H1 (cell line): ENCODE data around the gene FOXC1. TPM values are rescaled to one million over a fixed set of nuclear protein-coding genes. Genes with fewer than 3 reads are reported as not detected.

Experiments
- CTCF ChIA-PET: fragments of 300-600 bp; sonication (Branson Sonifier 250); formaldehyde crosslinking; loops from one replicate; lab custom pipeline; 2021; ENCODE audit not compliant: partially characterized antibody; lab: Charles Lee
- POLR2A ChIA-PET: fragments of 300-600 bp; sonication (Branson Sonifier 250); formaldehyde crosslinking; loops from one replicate; lab custom pipeline; 2021; ENCODE audit warnings: inconsistent platforms; ENCODE audit not compliant: partially characterized antibody; lab: Charles Lee
- DNase-seq, 2 experiments: peaks; one replicate each; pipeline versions ENCODE4 v3.0.0 to v3.0.0-alpha.2; 2010 to 2022; ENCODE audit warnings: low spot score in 2 of 2, low read depth in 1 of 2, mixed read lengths in 1 of 2
- FAIRE-seq: peaks from 2 replicates; lab custom pipeline; 2011; peaks lifted over from hg19 to GRCh38; lab: Jason Lieb, UNC
- H2AFZ ChIP-seq: 2 replicates; pipeline ENCODE4 v1.8.1; 2012; ENCODE audit warnings: low read length, inconsistent platforms
- H2AK5ac ChIP-seq: 2 replicates; pipeline ENCODE4 v1.6.1; 2013; ENCODE audit warnings: low read depth, low read length
- H2BK120ac ChIP-seq: replicated peaks from 2 replicates; pipeline ENCODE3; 2013; ENCODE audit warnings: low read depth, low read length, inconsistent platforms
- H2BK12ac ChIP-seq: 2 replicates; pipeline ENCODE4 v1.6.1; 2013; ENCODE audit warnings: low read depth, low read length
- H2BK15ac ChIP-seq: 2 replicates; pipeline ENCODE4 v1.6.1; 2013; ENCODE audit warnings: low read length
- H2BK20ac ChIP-seq: 2 replicates; pipeline ENCODE4 v1.6.1; 2013; ENCODE audit warnings: low read length
- H2BK5ac ChIP-seq: 2 replicates; pipeline ENCODE4 v1.6.1; 2013; ENCODE audit warnings: low read depth, low read length
- H3K14ac ChIP-seq: 2 replicates; pipeline ENCODE4 v1.6.1; 2013; ENCODE audit warnings: inconsistent platforms; ENCODE audit not compliant: insufficient read length
- H3K18ac ChIP-seq: 2 replicates; pipeline ENCODE4 v1.6.1; 2013; ENCODE audit warnings: low read length; ENCODE audit errors: extremely low read depth
- H3K23ac ChIP-seq: 2 replicates; pipeline ENCODE4 v1.6.1; 2013; ENCODE audit warnings: inconsistent platforms; ENCODE audit not compliant: insufficient read length
- H3K23me2 ChIP-seq: 2 replicates; pipeline ENCODE4 v1.6.1; 2013; ENCODE audit warnings: low read depth, low read length
- H3K27ac ChIP-seq: 2 replicates; pipeline ENCODE4 v1.6.1; 2011; ENCODE audit warnings: low read depth, low read length, inconsistent platforms
- H3K27me3 ChIP-seq, 4 experiments: replicated peaks in 1 of 4; 1 replicate in 1 of 4; 2 replicates in 3 of 4; pipeline versions ENCODE4 v1.6.1 to v1.8.1; 2011 to 2013; ENCODE audit warnings: low read length in 3 of 4, mild to moderate bottlenecking in 3 of 4, inconsistent platforms in 2 of 4, mixed read lengths in 2 of 4, moderate library complexity in 1 of 4; ENCODE audit not compliant: control insufficient read depth in 3 of 4, insufficient read depth in 3 of 4; ENCODE audit errors: extremely low read depth in 1 of 4
- H3K36me3 ChIP-seq, 4 experiments: 2 replicates each; pipeline versions ENCODE4 v1.6.1 to v1.8.1; 2011 to 2013; ENCODE audit warnings: mild to moderate bottlenecking in 4 of 4, low read length in 3 of 4, moderate library complexity in 2 of 4, control low read depth in 1 of 4, inconsistent platforms in 1 of 4; ENCODE audit not compliant: insufficient read depth in 4 of 4, control insufficient read depth in 2 of 4
- H3K4ac ChIP-seq: replicated peaks from 2 replicates; pipeline ENCODE3; 2013; ENCODE audit warnings: low read length, low read depth, mixed read lengths, inconsistent platforms; ENCODE audit not compliant: insufficient read length
- H3K4me1 ChIP-seq, 4 experiments: replicated peaks in 1 of 4; 1 replicate in 1 of 4; 2 replicates in 3 of 4; pipeline versions ENCODE4 v1.6.1 to v1.8.1; 2011 to 2013; ENCODE audit warnings: low read length in 3 of 4, inconsistent platforms in 2 of 4, mixed read lengths in 1 of 4; ENCODE audit not compliant: insufficient read depth in 4 of 4, control insufficient read depth in 3 of 4
- H3K4me2 ChIP-seq, 2 experiments: 2 replicates each; pipeline versions ENCODE4 v1.6.1 to v1.8.1; 2011 to 2013; ENCODE audit warnings: low read depth in 2 of 2, low read length in 2 of 2, control low read depth in 1 of 2, inconsistent platforms in 1 of 2, mild to moderate bottlenecking in 1 of 2; ENCODE audit not compliant: insufficient read depth in 1 of 2
- H3K4me3 ChIP-seq, 4 experiments: fragments of 200-600, 300-600 bp in 1 of 4; sonication (generic), shearing (Covaris generic), sonication (Bioruptor Twin) in 1 of 4; 2 replicates each; pipeline versions ENCODE4 v1.5.1 to v1.8.1; 2011 to 2016; ENCODE audit warnings: low read length in 4 of 4, low read depth in 3 of 4, control low read depth in 2 of 4, inconsistent platforms in 2 of 4, mild to moderate bottlenecking in 2 of 4, mixed read lengths in 1 of 4, moderate library complexity in 1 of 4; ENCODE audit not compliant: insufficient read depth in 2 of 4; ENCODE audit errors: extremely low read depth in 1 of 4
- H3K56ac ChIP-seq: replicated peaks from 2 replicates; pipeline ENCODE3; 2013; ENCODE audit warnings: low read depth, mild to moderate bottlenecking, mixed read lengths, low read length, inconsistent platforms; ENCODE audit not compliant: insufficient read length
- H3K79me1 ChIP-seq: 2 replicates; pipeline ENCODE4 v1.6.1; 2013; ENCODE audit warnings: low read depth, low read length, control low read depth
- H3K79me2 ChIP-seq, 2 experiments: 2 replicates each; pipeline versions ENCODE4 v1.6.1 to v1.8.1; 2012 to 2013; ENCODE audit warnings: low read length in 2 of 2, mild to moderate bottlenecking in 2 of 2, inconsistent platforms in 1 of 2; ENCODE audit not compliant: insufficient read depth in 2 of 2, control insufficient read depth in 1 of 2
- H3K9ac ChIP-seq, 4 experiments: replicated peaks in 1 of 4; 1 replicate in 1 of 4; 2 replicates in 3 of 4; pipeline versions ENCODE4 v1.6.1 to v1.8.1; 2011 to 2013; ENCODE audit warnings: low read depth in 3 of 4, low read length in 3 of 4, control low read depth in 2 of 4, mild to moderate bottlenecking in 2 of 4, moderate library complexity in 2 of 4, inconsistent platforms in 1 of 4; ENCODE audit errors: extremely low read depth in 1 of 4
- H3K9me3 ChIP-seq, 2 experiments: 2 replicates each; pipeline versions ENCODE4 v1.6.1 to v1.8.1; 2012 to 2013; ENCODE audit warnings: mild to moderate bottlenecking in 2 of 2, moderate library complexity in 2 of 2, control low read depth in 1 of 2, inconsistent platforms in 1 of 2, low read depth in 1 of 2, low read length in 1 of 2, mixed read lengths in 1 of 2; ENCODE audit not compliant: insufficient read depth in 2 of 2
- H4K20me1 ChIP-seq, 2 experiments: replicated peaks in 1 of 2; 2 replicates each; pipeline versions ENCODE3 to v1.8.1; 2011 to 2013; ENCODE audit warnings: inconsistent platforms in 2 of 2, low read length in 2 of 2, mild to moderate bottlenecking in 1 of 2; ENCODE audit not compliant: insufficient read depth in 2 of 2, control insufficient read depth in 1 of 2
- H4K5ac ChIP-seq: 2 replicates; pipeline ENCODE4 v1.6.1; 2013; ENCODE audit warnings: low read length, low read depth, mixed read lengths, inconsistent platforms; ENCODE audit not compliant: insufficient read length
- H4K8ac ChIP-seq: 2 replicates; pipeline ENCODE4 v1.8.0; 2013; ENCODE audit warnings: mild to moderate bottlenecking, moderate library complexity, low read length, inconsistent platforms; ENCODE audit not compliant: insufficient read depth; ENCODE audit errors: extremely low read depth
- H4K91ac ChIP-seq: replicated peaks from 2 replicates; pipeline ENCODE3; 2013; ENCODE audit warnings: low read length, mixed read lengths, inconsistent platforms; ENCODE audit not compliant: insufficient read length
- RNF2 ChIP-seq: fragments of 200-900, 300-1000 bp; sonication (generic); IDR thresholded peaks from 2 replicates; pipeline ENCODE4 v1.7.1; 2016; ENCODE audit warnings: borderline replicate concordance, low read depth, mild to moderate bottlenecking, antibody characterized with exemption, low read length; ENCODE audit not compliant: poor library complexity, severe bottlenecking; ENCODE audit errors: missing control alignments
- SAP30 ChIP-seq: fragments of 300-600 bp; sonication (generic); IDR thresholded peaks from 2 replicates; pipeline ENCODE4 v1.7.1; 2012; ENCODE audit warnings: low read length, moderate library complexity, mild to moderate bottlenecking, inconsistent platforms; ENCODE audit not compliant: insufficient read depth, insufficient replicate concordance
- SUZ12 ChIP-seq: fragments of 200-600 bp; sonication (generic); IDR thresholded peaks from 2 replicates; pipeline ENCODE4 v1.6.1; 2012; ENCODE audit warnings: mild to moderate bottlenecking, inconsistent platforms, low read length, moderate library complexity, mixed read lengths
- WGBS, 2 experiments: shearing (Covaris generic) in 1 of 2; methylation state at CpG; one replicate each; pipeline versions ENCODE4 v1.1.6 to v1.1.7; 2013 to 2015; ENCODE audit warnings: low lambda C conversion rate in 2 of 2, mixed read lengths in 2 of 2, inconsistent platforms in 1 of 2, low coverage in 1 of 2, missing lambda C conversion rate in 1 of 2; ENCODE audit not compliant: insufficient replicate concordance in 2 of 2, insufficient coverage in 1 of 2, insufficient read length in 1 of 2; ENCODE audit errors: extremely low coverage in 1 of 2, missing lambda C conversion rate in 1 of 2; 5-methylcytosine and 5-hydroxymethylcytosine counted together
- polyA plus RNA-seq, 7 experiments: library from polyadenylated mRNA; depleted of rRNA in 3 of 7; stranded (reverse) in 5 of 7; unstranded in 2 of 7; fragments of >200 nt in 5 of 7; fragments of 200-250 nt in 2 of 7; gene quantifications; 1 replicate in 5 of 7; 2 replicates in 1 of 7; 4 replicates in 1 of 7; pipeline versions ENCODE4 v1.2.1 to v1.2.3, GENCODE V29; 2011 to 2013; ENCODE audit warnings: missing spikeins in 2 of 7, mixed read lengths in 2 of 7
- total RNA-seq: library from RNA; stranded (reverse); fragmentation: NEBNext Ultra II Directional; extraction: Animal tissue kit (Norgen Biotek cat#: 25700); gene quantifications from 2 replicates; pipeline ENCODE4 v1.2.1, GENCODE V29; 2021

FOXC1 gene
- total and polyA plus RNA-seq, 2 of the 8 experiments (the other 6 are each of a cell fraction or from before 2014, with no cell fraction given): 0.22 TPM; not detected in 1

GRCh38 chr6:1618311-1619097 lies 8.8 kb downstream of the FOXC1 start:
- Histone ChIP-seq H2AK5ac (no peak overlapping the region), H3K9ac (no peak overlapping the region; a peak in 1 of 7 replicates), H2BK120ac (no peak overlapping the region), H3K23ac (no peak overlapping the region), H3K79me1 (no peaks in the 10 kb centered on the region), H2BK15ac (no peak overlapping the region), H3K4me3 (peak overlapping the region in 1 of 4 experiments; percentile 57; a peak in 1 of 8 replicates), H3K79me2 (no peaks in the 10 kb centered on the region), H3K14ac (no peak overlapping the region), H4K8ac (peak overlapping the region; percentile 31), H4K91ac (no peak overlapping the region), H3K9me3 (no peaks in the 10 kb centered on the region), H3K4me1 (peaks cover 0 to 22% (median 10%) of the 10 kb centered on the region in 4 experiments; a peak in 6 of 7 replicates), H3K36me3 (peaks cover 0 to 14% (median 0%) of the 10 kb centered on the region in 4 experiments; a peak in 1 of 8 replicates), H2BK5ac (no peak overlapping the region), H3K27ac (no peak overlapping the region), H2AFZ (no peak overlapping the region), H3K23me2 (peaks cover 11% of the 10 kb centered on the region; the same call in 1 of the 2 replicates), H3K18ac (no peak overlapping the region; the same call in 1 of the 2 replicates), H3K56ac (no peak overlapping the region), H4K5ac (no peak overlapping the region), H2BK12ac (no peak overlapping the region), H3K27me3 (peaks cover 99 to 100% (median 100%) of the 10 kb centered on the region in 4 experiments), H2BK20ac (no peak overlapping the region), H3K4ac (no peak overlapping the region), H3K4me2 (peak overlapping the region; percentile 59 to 87; a peak in 3 of 4 replicates), H4K20me1 (peaks cover 37 to 47% of the 10 kb centered on the region in 2 experiments)
- TF ChIP-seq SAP30 (no peak), SUZ12 (peak; percentile 17; the same call in 1 of the 2 replicates), RNF2 (peak; percentile 92)
- 14% methylated on average over 25 of the region's 31 CpGs; no CpG with 5 or more reads in 1 of the 2 experiments for WGBS, 2 experiments
- DNase-seq: no peak
- POLR2A ChIA-PET: interaction anchor here (3.1 kb wide), 1 partner anchor 11 kb away, joined by 18 read pairs; no protein-coding TSS in a partner anchor
- CTCF ChIA-PET: interaction anchor here (0.9 to 4.4 kb wide), 6 partner anchors 11 to 68 kb away, joined by 3 to 30 read pairs (median 10); no protein-coding TSS in a partner anchor
- no peak for FAIRE-seq
